ENCODE measurements around the gene PIK3IP1.

DNA sequence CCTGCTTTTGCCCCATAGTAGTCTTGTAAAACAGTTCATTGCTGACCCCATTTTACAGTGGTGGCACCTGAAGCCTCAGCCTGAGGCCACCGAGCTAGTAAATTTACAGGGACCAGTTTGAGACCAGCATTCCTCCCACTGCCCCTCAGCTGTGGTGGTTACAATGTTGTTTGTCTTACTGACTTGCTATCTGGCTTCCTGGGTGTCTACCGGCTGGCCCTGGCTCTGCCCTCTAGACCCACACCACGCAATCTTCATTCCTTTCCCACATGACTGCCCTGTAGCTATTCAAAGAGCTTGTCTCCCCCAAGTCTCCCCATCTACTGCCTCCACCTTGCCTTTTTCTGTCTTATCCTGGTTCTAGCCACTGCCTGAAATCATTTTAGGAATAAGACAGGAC lies 20.8 kb downstream of the PIK3IP1 start:
- TF ChIP-seq, protein P1, sequence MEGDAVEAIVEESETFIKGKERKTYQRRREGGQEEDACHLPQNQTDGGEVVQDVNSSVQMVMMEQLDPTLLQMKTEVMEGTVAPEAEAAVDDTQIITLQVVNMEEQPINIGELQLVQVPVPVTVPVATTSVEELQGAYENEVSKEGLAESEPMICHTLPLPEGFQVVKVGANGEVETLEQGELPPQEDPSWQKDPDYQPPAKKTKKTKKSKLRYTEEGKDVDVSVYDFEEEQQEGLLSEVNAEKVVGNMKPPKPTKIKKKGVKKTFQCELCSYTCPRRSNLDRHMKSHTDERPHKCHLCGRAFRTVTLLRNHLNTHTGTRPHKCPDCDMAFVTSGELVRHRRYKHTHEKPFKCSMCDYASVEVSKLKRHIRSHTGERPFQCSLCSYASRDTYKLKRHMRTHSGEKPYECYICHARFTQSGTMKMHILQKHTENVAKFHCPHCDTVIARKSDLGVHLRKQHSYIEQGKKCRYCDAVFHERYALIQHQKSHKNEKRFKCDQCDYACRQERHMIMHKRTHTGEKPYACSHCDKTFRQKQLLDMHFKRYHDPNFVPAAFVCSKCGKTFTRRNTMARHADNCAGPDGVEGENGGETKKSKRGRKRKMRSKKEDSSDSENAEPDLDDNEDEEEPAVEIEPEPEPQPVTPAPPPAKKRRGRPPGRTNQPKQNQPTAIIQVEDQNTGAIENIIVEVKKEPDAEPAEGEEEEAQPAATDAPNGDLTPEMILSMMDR (conservative IDR thresholded peaks at IDR 0.05), result no peak
- no peak for TF ChIP-seq ZFX (IDR thresholded peaks at IDR 0.05)
